Measurements from ENCODE around the gene PIK3CD. TPM values are rescaled to one million over a fixed set of nuclear protein-coding genes. Genes with fewer than 3 reads are reported as not detected.
"Not testable (repeated sequence)": the region's sequence is repeated elsewhere in the genome, so short reads cannot be mapped to it uniquely, and the experiment has no call there.

The PIK3CD gene
- total and polyA plus RNA-seq, 4 donors = 5.2 to 21.0 (median 11.7) TPM

DNA sequence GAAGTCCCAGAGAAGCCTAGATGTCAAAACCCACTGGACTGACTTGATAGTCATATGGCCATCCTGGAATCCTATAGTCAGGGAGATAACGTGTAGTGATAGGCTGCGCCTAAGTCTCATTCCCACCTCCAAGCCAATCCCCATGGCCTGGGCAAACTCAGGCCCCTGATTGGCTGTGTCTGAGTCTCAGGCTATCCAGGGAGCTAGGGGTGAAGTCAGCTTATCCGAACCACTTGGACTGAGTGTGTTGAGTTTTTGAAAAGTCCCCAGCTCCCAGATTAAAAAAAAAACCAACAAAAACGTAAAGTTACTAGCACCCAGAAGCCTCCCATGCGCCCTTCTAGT lies 51.6 kb downstream of the PIK3CD start:
- WGBS, 2 donors = 79 to 83% methylated on average over 5 of the region's 5 CpGs
- H3K27me3 ChIP-seq (ENCODE audit: control insufficient read depth in 1 of 2, insufficient read depth in 2 of 2, low read length in 1 of 2) = no peaks in the 10 kb centered on the region
- H3K27ac ChIP-seq (ENCODE audit: low read depth in 1 of 2, low read length in 2 of 2) = no peak overlapping the region
- intact Hi-C loops (cut with DNase I) = no loop called here
- ATAC-seq (ENCODE audit: low FRiP score) = no peak
- H3K36me3 ChIP-seq (ENCODE audit: control insufficient read depth in 1 of 2, insufficient read depth in 2 of 2, low read length in 1 of 2) = no peaks in the 10 kb centered on the region
- H3K4me3 ChIP-seq (ENCODE audit: low read length in 2 of 2) = no peak overlapping the region
- H3K4me1 ChIP-seq (ENCODE audit: control insufficient read depth in 1 of 2, insufficient read depth in 2 of 2, low read length in 2 of 2) = no peaks in the 10 kb centered on the region
- no peak for DNase-seq
- H3K9me3 ChIP-seq (ENCODE audit: control insufficient read depth, low read length) = no peaks in the 10 kb centered on the region

DNA sequence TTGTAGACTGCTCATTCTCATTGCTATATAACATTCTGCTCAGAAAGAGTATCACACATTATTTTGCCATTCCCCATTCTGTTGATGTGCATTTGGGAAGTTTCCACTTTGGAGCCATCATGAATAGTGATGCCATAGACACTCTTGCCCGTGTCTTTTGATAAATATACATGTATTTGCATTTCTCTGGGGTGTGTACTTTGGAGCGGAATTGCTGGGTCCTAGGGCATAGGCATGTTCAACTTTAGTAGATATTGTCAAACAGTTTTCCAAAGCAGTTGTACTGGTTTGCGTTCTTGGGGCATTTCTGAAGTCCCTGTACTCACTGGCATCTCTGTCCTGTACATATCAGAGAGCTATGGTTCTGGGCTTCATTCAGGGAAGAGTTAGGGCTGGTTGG lies 52.1 kb downstream of the PIK3CD start:
- H3K4me3 ChIP-seq (ENCODE audit: low read length in 2 of 2) = no peak overlapping the region
- DNase-seq (no peak), ATAC-seq (ENCODE audit: low FRiP score) (no peak)
- whole genome bisulfite sequencing, 2 donors = 92 to 97% methylated on average over 3 of the region's 3 CpGs
- no peak overlapping the region for H3K27ac ChIP-seq (ENCODE audit: low read depth in 1 of 2, low read length in 2 of 2)
- no peaks in the 10 kb centered on the region for H3K9me3 ChIP-seq (ENCODE audit: control insufficient read depth, low read length)
- H3K4me1 ChIP-seq (ENCODE audit: control insufficient read depth in 1 of 2, insufficient read depth in 2 of 2, low read length in 2 of 2) = no peaks in the 10 kb centered on the region
- intact Hi-C loops (cut with DNase I) = no loop called here
- H3K36me3 ChIP-seq (ENCODE audit: control insufficient read depth in 1 of 2, insufficient read depth in 2 of 2, low read length in 1 of 2) = no peaks in the 10 kb centered on the region
- no peaks in the 10 kb centered on the region for H3K27me3 ChIP-seq (ENCODE audit: control insufficient read depth in 1 of 2, insufficient read depth in 2 of 2, low read length in 1 of 2)

- WGBS, 2 donors = 93 to 94% methylated on average over 8 of the region's 8 CpGs
- Histone ChIP-seq H3K36me3 (ENCODE audit: control insufficient read depth in 1 of 2, insufficient read depth in 2 of 2, low read length in 1 of 2) (no peaks in the 10 kb centered on the region), H3K4me3 (ENCODE audit: low read length in 2 of 2) (no peak overlapping the region)
These were observed 54.0 kb downstream of the PIK3CD start for GRCh38 chr1:9705337-9706093.

DNA sequence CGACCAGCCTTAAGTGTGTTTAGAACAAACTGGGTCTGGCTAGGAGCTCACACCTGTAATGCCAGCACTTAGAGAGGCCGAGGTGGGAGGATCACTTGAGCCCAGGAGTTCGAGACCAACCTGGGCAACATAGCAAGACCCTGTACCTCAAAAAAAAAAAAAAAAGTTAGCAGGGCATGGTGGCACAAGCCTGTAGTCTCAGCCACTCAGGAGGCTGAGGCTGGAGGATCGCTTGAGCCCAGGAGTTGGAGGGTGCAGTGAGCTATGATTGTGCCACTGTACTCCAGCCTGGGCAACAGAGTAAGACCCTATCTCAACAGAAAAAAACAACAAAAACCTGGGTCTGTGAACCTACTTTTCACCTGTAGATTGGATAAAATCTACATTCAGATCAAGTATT lies 54.6 kb downstream of the PIK3CD start:
- no peak overlapping the region for H3K27ac ChIP-seq (ENCODE audit: low read depth in 1 of 2, low read length in 2 of 2)
- H3K36me3 ChIP-seq (ENCODE audit: control insufficient read depth in 1 of 2, insufficient read depth in 2 of 2, low read length in 1 of 2) = no peaks in the 10 kb centered on the region
- H3K4me1 ChIP-seq (ENCODE audit: control insufficient read depth in 1 of 2, insufficient read depth in 2 of 2, low read length in 2 of 2) = no peaks in the 10 kb centered on the region
- WGBS, 2 donors = 94 to 97% methylated on average over 4 of the region's 4 CpGs
- ATAC-seq (ENCODE audit: low FRiP score) (no peak), DNase-seq (no peak)
- H3K27me3 ChIP-seq (ENCODE audit: control insufficient read depth in 1 of 2, insufficient read depth in 2 of 2, low read length in 1 of 2) = no peaks in the 10 kb centered on the region
- no peaks in the 10 kb centered on the region for H3K9me3 ChIP-seq (ENCODE audit: control insufficient read depth, low read length)
- intact Hi-C loops (cut with DNase I) = no loop called here
- no peak overlapping the region for H3K4me3 ChIP-seq (ENCODE audit: low read length in 2 of 2)

More at GRCh38 chr1:9705337-9706093, 54.0 kb downstream of the PIK3CD start:
- Histone ChIP-seq H3K4me1 (ENCODE audit: control insufficient read depth in 1 of 2, insufficient read depth in 2 of 2, low read length in 2 of 2) (no peaks in the 10 kb centered on the region), H3K27me3 (ENCODE audit: control insufficient read depth in 1 of 2, insufficient read depth in 2 of 2, low read length in 1 of 2) (no peaks in the 10 kb centered on the region), H3K27ac (ENCODE audit: low read depth in 1 of 2, low read length in 2 of 2) (no peak overlapping the region), H3K9me3 (ENCODE audit: control insufficient read depth, low read length) (no peaks in the 10 kb centered on the region)
- ATAC-seq (ENCODE audit: low FRiP score) = no peak
- intact Hi-C loops (cut with DNase I) = no loop called here
- DNase-seq = no peak

- no peaks in the 10 kb centered on the region for H3K4me1 ChIP-seq (ENCODE audit: control insufficient read depth in 1 of 2, insufficient read depth in 2 of 2, low read length in 2 of 2)
- no peak for DNase-seq
- H3K36me3 ChIP-seq (ENCODE audit: control insufficient read depth in 1 of 2, insufficient read depth in 2 of 2, low read length in 1 of 2) = no peaks in the 10 kb centered on the region
- ATAC-seq (ENCODE audit: low FRiP score) = no peak
- no peak overlapping the region for H3K27ac ChIP-seq (ENCODE audit: low read depth in 1 of 2, low read length in 2 of 2)
- intact Hi-C loops (cut with DNase I) = no loop called here
- no peak overlapping the region for H3K4me3 ChIP-seq (ENCODE audit: low read length in 2 of 2)
- no peaks in the 10 kb centered on the region for H3K9me3 ChIP-seq (ENCODE audit: control insufficient read depth, low read length)
- H3K27me3 ChIP-seq (ENCODE audit: control insufficient read depth in 1 of 2, insufficient read depth in 2 of 2, low read length in 1 of 2) = no peaks in the 10 kb centered on the region
- 94 to 97% methylated on average over 8 of the region's 8 CpGs for WGBS, 2 donors
These were observed 58.5 kb downstream of the PIK3CD start for GRCh38 chr1:9710037-9710436.

DNA sequence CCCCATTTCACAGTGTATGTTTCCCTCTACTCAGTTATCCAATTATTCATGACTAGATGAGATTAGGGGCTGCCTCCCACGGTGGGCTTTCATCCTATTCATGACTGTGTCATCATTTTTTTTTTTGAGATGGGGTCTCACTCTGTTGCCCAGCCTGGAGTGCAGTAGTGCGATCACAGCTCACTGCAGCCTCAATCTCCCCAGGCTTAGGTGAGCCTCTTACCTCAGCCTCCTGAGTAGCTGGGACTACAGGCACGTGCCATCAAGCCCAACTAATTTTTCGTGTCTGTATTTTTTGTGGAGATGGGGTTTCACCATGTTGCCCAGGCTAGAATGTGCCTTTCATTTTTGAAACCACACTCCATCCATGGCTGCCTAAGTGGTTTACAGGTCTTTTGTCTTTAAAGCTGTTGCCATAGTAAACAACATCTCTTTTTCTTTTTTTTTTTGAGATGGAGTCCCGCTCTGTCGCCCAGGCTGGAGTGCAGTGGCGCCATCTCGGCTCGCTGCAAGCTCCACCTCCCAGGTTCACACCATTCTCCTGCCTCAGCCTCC lies 60.0 kb downstream of the PIK3CD start:
- Histone ChIP-seq H3K9me3 (ENCODE audit: control insufficient read depth, low read length) (no peaks in the 10 kb centered on the region), H3K4me1 (ENCODE audit: control insufficient read depth in 1 of 2, insufficient read depth in 2 of 2, low read length in 2 of 2) (no peaks in the 10 kb centered on the region), H3K27ac (ENCODE audit: low read depth in 1 of 2, low read length in 2 of 2) (no peak overlapping the region), H3K4me3 (ENCODE audit: low read length in 2 of 2) (no peak overlapping the region), H3K36me3 (ENCODE audit: control insufficient read depth in 1 of 2, insufficient read depth in 2 of 2, low read length in 1 of 2) (no peaks in the 10 kb centered on the region), H3K27me3 (ENCODE audit: control insufficient read depth in 1 of 2, insufficient read depth in 2 of 2, low read length in 1 of 2) (no peaks in the 10 kb centered on the region)
- WGBS, 2 donors = 89 to 91% methylated on average over 9 of the region's 9 CpGs
- intact Hi-C loops (cut with DNase I) = no loop called here
- DNase-seq = no peak
- no peak for ATAC-seq (ENCODE audit: low FRiP score)

GRCh38 chr1:9712767-9713166 lies 61.2 kb downstream of the PIK3CD start:
- WGBS, 2 donors = 92% methylated on average over 7 of the region's 7 CpGs
- H3K4me3 ChIP-seq (ENCODE audit: low read length in 2 of 2); H3K4me1 ChIP-seq (ENCODE audit: control insufficient read depth in 1 of 2, insufficient read depth in 2 of 2, low read length in 2 of 2); ATAC-seq (ENCODE audit: low FRiP score); intact Hi-C loops (cut with DNase I); H3K27ac ChIP-seq (ENCODE audit: low read depth in 1 of 2, low read length in 2 of 2); H3K36me3 ChIP-seq (ENCODE audit: control insufficient read depth in 1 of 2, insufficient read depth in 2 of 2, low read length in 1 of 2); H3K9me3 ChIP-seq (ENCODE audit: control insufficient read depth, low read length); H3K27me3 ChIP-seq (ENCODE audit: control insufficient read depth in 1 of 2, insufficient read depth in 2 of 2, low read length in 1 of 2); DNase-seq: not testable (repeated sequence)

DNA sequence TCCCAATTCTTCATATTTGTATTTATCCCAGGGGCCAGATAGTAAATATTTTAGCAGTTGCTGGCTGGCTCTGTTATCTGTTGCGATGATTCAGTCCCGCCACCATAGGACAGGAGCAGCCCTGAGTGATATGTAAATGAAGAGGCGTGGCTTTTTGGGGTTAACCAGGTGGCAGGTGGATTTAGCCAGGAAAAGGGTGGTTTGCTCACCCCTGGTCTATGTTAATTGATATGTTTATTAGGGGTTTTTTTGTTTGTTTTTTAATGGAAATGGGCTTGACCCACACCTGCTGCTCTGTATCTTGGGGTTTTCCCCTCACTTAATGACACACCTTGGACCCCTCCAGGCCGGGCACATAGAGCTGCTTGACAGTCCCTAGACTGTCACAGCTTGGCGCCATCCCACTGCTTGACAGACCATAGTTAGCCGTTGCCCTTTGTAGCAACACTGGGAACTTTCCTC lies 62.8 kb downstream of the PIK3CD start:
- no peaks in the 10 kb centered on the region for H3K9me3 ChIP-seq (ENCODE audit: control insufficient read depth, low read length)
- DNase-seq = no peak
- no peaks in the 10 kb centered on the region for H3K36me3 ChIP-seq (ENCODE audit: control insufficient read depth in 1 of 2, insufficient read depth in 2 of 2, low read length in 1 of 2)
- no peaks in the 10 kb centered on the region for H3K27me3 ChIP-seq (ENCODE audit: control insufficient read depth in 1 of 2, insufficient read depth in 2 of 2, low read length in 1 of 2)
- 70 to 72% methylated on average over 6 of the region's 6 CpGs for WGBS, 2 donors
- no peaks in the 10 kb centered on the region for H3K4me1 ChIP-seq (ENCODE audit: control insufficient read depth in 1 of 2, insufficient read depth in 2 of 2, low read length in 2 of 2)
- intact Hi-C loops (cut with DNase I) = no loop called here
- no peak overlapping the region for H3K4me3 ChIP-seq (ENCODE audit: low read length in 2 of 2)
- no peak for ATAC-seq (ENCODE audit: low FRiP score)
- H3K27ac ChIP-seq (ENCODE audit: low read depth in 1 of 2, low read length in 2 of 2) = no peak overlapping the region

DNA sequence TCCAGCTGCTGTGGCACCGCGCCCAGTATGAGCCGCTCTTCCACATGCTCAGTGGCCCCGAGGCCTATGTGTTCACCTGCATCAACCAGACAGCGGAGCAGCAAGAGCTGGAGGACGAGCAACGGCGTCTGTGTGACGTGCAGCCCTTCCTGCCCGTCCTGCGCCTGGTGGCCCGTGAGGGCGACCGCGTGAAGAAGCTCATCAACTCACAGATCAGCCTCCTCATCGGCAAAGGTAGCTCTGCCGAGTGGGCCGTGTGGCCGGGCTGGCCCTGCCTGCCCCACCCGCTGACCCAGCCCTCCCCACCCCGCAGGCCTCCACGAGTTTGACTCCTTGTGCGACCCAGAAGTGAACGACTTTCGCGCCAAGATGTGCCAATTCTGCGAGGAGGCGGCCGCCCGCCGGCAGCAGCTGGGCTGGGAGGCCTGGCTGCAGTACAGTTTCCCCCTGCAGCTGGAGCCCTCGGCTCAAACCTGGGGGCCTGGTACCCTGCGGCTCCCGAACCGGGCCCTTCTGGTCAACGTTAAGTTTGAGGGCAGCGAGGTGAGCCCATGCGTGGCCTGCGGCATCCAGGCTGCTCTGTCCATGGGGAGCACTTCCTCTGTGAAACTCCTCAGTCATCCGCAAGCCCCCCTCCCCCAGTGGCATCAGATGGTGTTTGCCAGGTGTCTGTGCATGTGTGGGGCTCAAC lies 64.2 kb downstream of the PIK3CD start:
- Histone ChIP-seq H3K4me1 (ENCODE audit: control insufficient read depth in 1 of 2, insufficient read depth in 2 of 2, low read length in 2 of 2) (no peaks in the 10 kb centered on the region), H3K27me3 (ENCODE audit: control insufficient read depth in 1 of 2, insufficient read depth in 2 of 2, low read length in 1 of 2) (no peaks in the 10 kb centered on the region), H3K9me3 (ENCODE audit: control insufficient read depth, low read length) (no peaks in the 10 kb centered on the region), H3K36me3 (ENCODE audit: control insufficient read depth in 1 of 2, insufficient read depth in 2 of 2, low read length in 1 of 2) (no peaks in the 10 kb centered on the region), H3K27ac (ENCODE audit: low read depth in 1 of 2, low read length in 2 of 2) (no peak overlapping the region), H3K4me3 (ENCODE audit: low read length in 2 of 2) (no peak overlapping the region)
- intact Hi-C loops (cut with DNase I) = no loop called here
- no peak for DNase-seq
- no peak for ATAC-seq (ENCODE audit: low FRiP score)
- 94% methylated on average over 40 of the region's 40 CpGs for WGBS, 2 donors
